HL-60 (cell line): ENCODE data around the gene FAM53B.

Experiments used
- CTCF ChIP-seq: IDR thresholded peaks from one replicate; pipeline ENCODE4 v1.5.1; 2011; ENCODE audit warnings: low read length, control low read depth, inconsistent platforms; ENCODE audit not compliant: insufficient read depth
- POLR2AphosphoS5 ChIP-seq: IDR thresholded peaks from 2 replicates; pipeline ENCODE4 v1.6.1; 2012; ENCODE audit warnings: low read depth
- REST ChIP-seq: IDR thresholded peaks from 2 replicates; pipeline ENCODE4 v1.6.1; 2012; ENCODE audit warnings: low read depth; ENCODE audit not compliant: insufficient replicate concordance

- TF ChIP-seq CTCF (no peak), REST (no peak), POLR2AphosphoS5 (no peak)
These were observed 153.7 kb downstream of the FAM53B start for GRCh38 chr10:124590216-124591122.
